Fibroblast of villous mesenchyme (primary cell): Measurements from ENCODE around the gene C1D. TPM values are rescaled to one million over a fixed set of nuclear protein-coding genes. Genes with fewer than 3 reads are reported as not detected.
A peak's percentile ranks its signal among the peaks of the same experiment; 100 is the strongest.

Experiments
- DNase-seq: peaks from one replicate; pipeline ENCODE4 v3.0.0-alpha.2; 2010; ENCODE audit warnings: low read depth
- H3K4me3 ChIP-seq: 2 replicates; pipeline ENCODE4 v1.5.1; 2011; ENCODE audit warnings: low read depth, mild to moderate bottlenecking, low read length
- total RNA-seq: library from RNA; depleted of rRNA; stranded (reverse); fragments of >200 nt; gene quantifications from 2 replicates; pipeline ENCODE4 v1.2.3, GENCODE V29; 2012
- TF ChIP-seq, protein P1 (sequence below): IDR thresholded peaks from 2 replicates; pipeline ENCODE4 v1.5.1; 2012; ENCODE audit warnings: low read depth, mild to moderate bottlenecking, low read length; ENCODE audit not compliant: insufficient read depth

C1D gene
- total RNA-seq, 1 donor, result 31.5 TPM

DNA sequence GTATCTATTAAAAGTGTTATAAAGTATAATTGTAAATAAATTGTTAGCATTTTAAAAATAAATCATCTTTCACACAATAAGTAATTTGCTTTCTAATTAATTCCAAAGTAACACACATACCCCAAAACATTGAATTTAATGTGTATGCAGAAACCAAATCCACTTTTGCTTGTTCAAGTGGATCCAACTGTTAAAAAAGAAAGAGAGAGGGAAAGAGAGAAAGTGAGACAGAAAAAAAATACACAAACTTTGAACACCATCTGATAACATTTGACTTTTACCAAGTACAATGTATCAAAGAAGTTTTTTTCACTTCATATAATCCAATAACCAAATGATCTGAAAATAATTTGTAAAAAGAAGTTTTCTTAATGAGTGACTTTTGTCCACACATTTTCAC lies 16.6 kb downstream of the C1D start:
- TF ChIP-seq, protein P1, sequence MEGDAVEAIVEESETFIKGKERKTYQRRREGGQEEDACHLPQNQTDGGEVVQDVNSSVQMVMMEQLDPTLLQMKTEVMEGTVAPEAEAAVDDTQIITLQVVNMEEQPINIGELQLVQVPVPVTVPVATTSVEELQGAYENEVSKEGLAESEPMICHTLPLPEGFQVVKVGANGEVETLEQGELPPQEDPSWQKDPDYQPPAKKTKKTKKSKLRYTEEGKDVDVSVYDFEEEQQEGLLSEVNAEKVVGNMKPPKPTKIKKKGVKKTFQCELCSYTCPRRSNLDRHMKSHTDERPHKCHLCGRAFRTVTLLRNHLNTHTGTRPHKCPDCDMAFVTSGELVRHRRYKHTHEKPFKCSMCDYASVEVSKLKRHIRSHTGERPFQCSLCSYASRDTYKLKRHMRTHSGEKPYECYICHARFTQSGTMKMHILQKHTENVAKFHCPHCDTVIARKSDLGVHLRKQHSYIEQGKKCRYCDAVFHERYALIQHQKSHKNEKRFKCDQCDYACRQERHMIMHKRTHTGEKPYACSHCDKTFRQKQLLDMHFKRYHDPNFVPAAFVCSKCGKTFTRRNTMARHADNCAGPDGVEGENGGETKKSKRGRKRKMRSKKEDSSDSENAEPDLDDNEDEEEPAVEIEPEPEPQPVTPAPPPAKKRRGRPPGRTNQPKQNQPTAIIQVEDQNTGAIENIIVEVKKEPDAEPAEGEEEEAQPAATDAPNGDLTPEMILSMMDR, result no peak
- H3K4me3 ChIP-seq, result no peak overlapping the region
- DNase-seq, result no peak

DNA sequence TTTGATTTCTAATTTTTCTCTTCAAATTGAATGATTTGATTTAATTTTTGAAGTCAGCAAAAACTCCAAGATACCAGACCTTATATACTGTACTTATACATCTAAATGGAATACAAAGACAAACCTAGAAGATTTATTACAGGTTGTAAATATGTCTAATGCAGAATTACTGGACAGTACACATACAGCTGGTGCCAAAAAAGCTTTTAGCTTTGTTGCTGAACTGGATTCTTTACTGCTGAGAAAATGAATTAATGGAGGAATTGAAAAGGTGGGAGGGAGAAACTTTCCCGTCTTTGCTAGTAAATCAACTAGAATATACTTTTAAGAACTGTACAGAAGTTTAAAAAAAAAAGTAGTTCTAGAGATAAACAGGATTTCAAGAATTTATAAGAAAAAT lies 17.5 kb downstream of the C1D start:
- DNase-seq, result peak; percentile 11
- no peak overlapping the region for H3K4me3 ChIP-seq
- TF ChIP-seq, protein P1, result no peak

DNA sequence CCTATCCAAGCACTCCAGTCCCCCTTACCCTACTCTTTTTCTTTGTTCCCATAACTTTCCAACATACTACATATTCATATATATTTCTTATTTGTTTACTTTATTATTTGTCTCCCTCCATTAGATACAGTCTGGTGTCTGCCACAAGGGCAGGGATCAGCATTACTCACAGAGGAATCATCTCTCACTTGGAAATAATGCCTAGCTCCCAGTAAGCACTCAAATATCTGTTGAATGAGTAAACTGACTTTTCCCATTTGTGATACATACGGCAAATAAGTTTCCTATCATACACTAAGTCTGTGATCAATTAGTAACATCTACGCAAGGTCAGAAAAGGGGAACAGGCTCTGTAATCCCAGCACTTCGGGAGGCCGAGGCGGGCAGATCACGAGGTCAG lies 18.7 kb downstream of the C1D start:
- H3K4me3 ChIP-seq, result no peak overlapping the region
- TF ChIP-seq, protein P1, result no peak
- DNase-seq, result peak; percentile 39

DNA sequence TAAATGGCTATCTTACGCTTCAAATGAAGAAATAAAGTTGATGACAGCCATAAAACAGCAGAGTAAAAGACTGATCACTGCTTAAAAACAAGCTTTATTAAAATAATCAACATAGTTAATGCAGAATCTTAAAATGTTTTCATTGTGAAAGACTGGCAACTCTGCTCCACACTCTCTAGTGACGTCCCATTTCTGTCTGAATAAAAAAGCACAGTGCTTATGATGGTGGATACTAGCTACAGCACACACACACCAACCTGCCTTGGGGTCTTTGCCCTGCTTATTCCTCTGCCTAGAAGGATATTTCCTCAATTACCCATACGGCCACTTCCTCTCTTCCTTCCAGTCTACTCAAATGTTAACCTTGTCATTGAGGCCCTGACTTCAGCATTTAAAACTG lies 19.1 kb downstream of the C1D start:
- TF ChIP-seq, protein P1, result no peak
- H3K4me3 ChIP-seq, result no peak overlapping the region
- DNase-seq, result no peak

DNA sequence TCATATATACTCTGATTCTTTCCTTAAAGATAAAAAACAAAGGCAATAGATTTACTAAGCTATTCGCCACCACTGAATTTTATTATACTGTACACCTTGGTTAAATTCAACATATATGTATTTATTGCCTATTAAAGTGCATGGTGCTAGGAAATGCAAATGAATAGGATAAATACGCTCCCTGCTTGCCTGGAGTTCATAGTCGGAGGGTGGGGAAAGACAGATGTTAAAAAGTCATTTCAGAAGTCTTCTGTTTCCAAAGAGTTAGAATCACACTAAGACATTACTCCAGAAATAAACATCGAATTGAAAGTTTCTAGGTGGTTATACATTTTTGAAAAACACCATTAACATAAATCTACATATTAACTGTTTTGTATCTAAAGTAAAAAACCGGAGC lies 19.8 kb downstream of the C1D start:
- TF ChIP-seq, protein P1, result no peak
- no peak overlapping the region for H3K4me3 ChIP-seq
- no peak for DNase-seq

DNA sequence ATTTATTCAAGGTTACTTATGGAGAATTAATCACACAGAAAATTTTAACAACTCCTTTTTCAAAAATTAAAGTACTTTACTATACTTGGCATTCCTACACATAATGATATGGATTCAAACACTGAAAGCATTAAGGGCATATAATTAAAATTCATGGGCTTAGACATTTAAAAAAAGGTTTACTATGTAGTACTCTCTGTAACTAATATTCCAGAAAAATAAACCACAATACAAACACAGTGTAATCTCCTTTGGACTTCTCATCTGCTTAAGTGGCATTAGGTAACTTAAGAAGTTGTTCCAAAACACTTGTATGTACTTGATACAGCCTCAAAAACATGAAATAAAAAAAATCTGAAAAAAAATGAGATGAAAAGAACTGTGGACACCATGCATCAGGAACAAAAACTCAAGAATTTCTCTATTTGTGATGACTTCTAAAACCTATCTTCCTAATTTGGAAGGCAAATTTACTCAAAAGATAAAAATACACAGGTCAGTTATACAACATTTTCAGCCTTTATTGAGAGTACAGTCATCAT lies 21.0 kb downstream of the C1D start:
- no peak for DNase-seq
- H3K4me3 ChIP-seq, result no peak overlapping the region
- TF ChIP-seq, protein P1, result no peak

DNA sequence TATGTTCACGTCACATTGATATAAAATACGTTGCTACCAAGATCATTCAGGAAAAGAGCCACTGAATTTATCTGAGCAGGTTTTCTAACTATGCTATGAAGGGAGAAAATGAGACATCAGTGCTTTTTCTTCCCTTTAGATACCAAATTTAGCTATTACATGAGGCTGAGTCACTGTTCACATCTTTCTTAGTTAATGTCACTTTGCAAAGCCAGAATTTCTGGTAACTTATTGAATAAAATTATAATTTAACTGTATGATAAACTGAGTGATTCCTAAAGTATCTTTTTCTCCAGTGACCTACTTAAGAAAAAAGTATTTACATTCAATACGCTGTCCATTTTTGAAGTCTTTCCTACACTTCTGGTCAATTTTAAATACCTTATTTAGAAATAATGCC lies 22.7 kb downstream of the C1D start:
- H3K4me3 ChIP-seq, result no peak overlapping the region
- no peak for DNase-seq
- TF ChIP-seq, protein P1, result no peak
